ENCODE data around the gene MUC4. TPM values are rescaled to one million over a fixed set of nuclear protein-coding genes. Genes with fewer than 3 reads are reported as not detected.
A peak's percentile ranks its signal among the peaks of the same experiment; 100 is the strongest.
"Not testable (repeated sequence)": the region's sequence is repeated elsewhere in the genome, so short reads cannot be mapped to it uniquely, and the experiment has no call there.

MUC4 gene
- total RNA-seq, 4 donors from 2014 or later: not detected

DNA sequence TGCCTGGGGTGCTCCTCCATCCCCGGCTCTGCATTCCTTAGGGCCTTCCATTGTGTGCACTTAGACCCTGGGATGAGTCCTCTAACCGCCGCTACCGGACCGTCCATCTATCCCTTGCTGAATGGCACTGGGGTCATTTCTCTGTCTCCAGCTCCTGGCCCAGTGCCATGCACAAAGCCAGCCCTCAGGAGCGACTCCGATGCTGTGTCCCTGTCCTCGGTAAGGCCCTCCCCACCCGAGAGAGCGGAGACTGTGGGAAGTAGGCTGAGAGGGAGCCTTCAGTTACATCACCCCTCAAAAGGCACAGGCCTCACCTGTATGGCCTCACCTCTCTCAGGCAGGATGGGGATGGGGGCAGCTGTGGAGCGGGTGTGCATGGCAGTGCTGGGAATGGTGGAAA lies 33.8 kb downstream of the MUC4 start:
- H3K27me3 ChIP-seq: no peaks in the 10 kb centered on the region
- no peaks in the 10 kb centered on the region for H3K9me3 ChIP-seq
- WGBS, 2 donors: 73 to 75% methylated on average over 11 of the region's 11 CpGs
- DNase-seq (ENCODE audit: low spot score in 2 of 2): no peak
- no peaks in the 10 kb centered on the region for H3K36me3 ChIP-seq
- H3K27ac ChIP-seq: no peak overlapping the region
- TF ChIP-seq CTCF (IDR thresholded peaks at IDR 0.05): no peak
- TF ChIP-seq EP300 (IDR thresholded peaks at IDR 0.05): no peak
- TF ChIP-seq POLR2A (IDR thresholded peaks at IDR 0.05): no peak
- no peaks in the 10 kb centered on the region for H3K4me1 ChIP-seq
- H3K4me3 ChIP-seq: no peak overlapping the region

DNA sequence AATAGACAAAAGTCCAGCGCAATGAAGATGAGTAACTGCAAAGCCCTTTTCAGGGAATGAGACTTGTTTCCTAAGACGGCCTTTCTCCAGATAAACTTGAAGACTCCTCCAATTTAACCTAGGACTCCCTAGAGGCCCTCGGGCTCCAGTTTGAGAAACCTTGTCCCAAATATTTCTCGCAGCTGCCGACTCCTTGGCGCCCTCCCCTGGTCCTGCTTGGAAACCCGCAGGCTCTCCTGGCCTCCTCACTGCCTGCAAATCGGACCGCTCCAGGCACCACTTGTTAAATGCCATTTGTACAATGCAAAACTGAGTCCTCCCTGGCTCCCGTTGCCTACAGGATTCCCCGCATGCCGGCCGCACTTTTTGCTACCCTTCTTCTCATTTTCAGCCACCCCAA lies 36.8 kb downstream of the MUC4 start:
- H3K4me3 ChIP-seq: no peak overlapping the region
- WGBS, 2 donors: 35 to 53% methylated on average over 13 of the region's 13 CpGs
- no peak overlapping the region for H3K27ac ChIP-seq
- H3K9me3 ChIP-seq: no peaks in the 10 kb centered on the region
- no peaks in the 10 kb centered on the region for H3K27me3 ChIP-seq
- TF ChIP-seq EP300 (IDR thresholded peaks at IDR 0.05) (no peak), POLR2A (IDR thresholded peaks at IDR 0.05) (no peak), CTCF (IDR thresholded peaks at IDR 0.05) (peak in 3 of 5 experiments; percentile 19 to 28 (median 22))
- H3K36me3 ChIP-seq: no peaks in the 10 kb centered on the region
- peak; percentile 30 to 50 for DNase-seq (ENCODE audit: low spot score in 2 of 2)
- H3K4me1 ChIP-seq: no peaks in the 10 kb centered on the region

DNA sequence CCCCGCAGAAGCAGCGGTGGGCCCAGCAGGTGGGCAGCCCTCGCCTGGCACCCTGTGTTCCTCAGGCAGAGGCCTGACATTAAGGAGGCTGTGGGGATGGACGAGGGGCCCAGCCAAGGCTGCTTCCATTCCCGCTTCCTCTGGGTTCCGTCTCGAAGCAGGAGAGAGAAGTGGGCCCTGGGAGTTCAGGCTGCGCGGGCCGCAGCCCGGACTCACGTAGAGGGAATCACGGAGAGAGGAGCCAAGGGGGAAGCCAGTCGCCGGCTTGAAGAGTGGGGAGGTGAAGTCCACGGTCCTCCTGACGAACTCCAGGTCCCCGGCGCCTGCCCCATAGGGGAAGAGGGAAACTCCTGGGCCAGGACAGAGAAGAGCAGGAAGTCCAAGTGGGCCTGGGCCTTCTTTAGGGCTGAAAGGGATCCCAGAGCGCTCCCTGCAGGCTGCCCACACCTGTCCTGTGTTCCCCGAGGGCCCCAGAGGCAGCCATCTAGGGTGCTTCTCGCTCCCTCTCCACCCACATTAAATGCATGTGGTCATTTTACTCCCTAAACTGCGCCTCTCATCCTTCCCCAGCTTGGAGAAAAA lies 37.7 kb downstream of the MUC4 start:
- no peaks in the 10 kb centered on the region for H3K9me3 ChIP-seq
- 83 to 89% methylated on average over 20 to 23 of the region's 23 CpGs for WGBS, 2 donors
- no peak for DNase-seq (ENCODE audit: low spot score in 2 of 2)

DNA sequence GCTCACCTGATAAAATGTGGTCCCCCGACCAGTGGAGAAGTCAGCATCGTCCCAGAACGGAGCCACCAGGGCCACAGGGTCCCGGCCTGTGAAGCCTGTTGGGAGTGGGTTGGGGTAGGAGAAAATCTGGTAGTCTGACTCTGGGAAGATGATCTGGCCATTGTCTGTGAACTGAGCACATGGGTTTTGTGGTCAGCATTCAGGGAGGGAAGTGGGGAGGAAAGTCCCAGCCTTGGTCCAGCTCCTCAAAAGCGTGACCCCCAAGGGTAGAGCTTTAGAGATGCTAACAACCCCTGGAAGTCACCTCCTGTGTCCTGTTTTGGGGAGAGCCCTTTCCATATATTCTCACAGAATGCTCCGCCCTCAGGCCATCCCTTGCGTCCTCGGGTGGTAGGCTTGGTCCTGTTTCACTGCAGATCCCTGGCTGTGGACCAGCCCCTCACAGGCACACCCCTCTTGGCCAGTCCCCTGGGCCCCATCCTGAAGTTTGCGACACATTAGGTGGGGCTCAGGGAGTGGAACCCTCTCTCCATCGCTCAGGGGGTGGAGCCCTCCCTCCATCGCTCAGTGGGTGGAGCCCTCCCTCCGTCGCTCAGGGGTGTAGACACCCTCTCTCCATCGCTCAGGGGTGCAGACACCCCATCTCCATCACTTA lies 40.0 kb downstream of the MUC4 start:
- no peak for TF ChIP-seq CTCF (IDR thresholded peaks at IDR 0.05)

More for the DNA sequence above, 37.7 kb downstream of the MUC4 start:
- Histone ChIP-seq H3K27me3 (no peaks in the 10 kb centered on the region), H3K36me3 (no peaks in the 10 kb centered on the region), H3K4me1 (no peaks in the 10 kb centered on the region), H3K4me3 (no peak overlapping the region), H3K27ac (no peak overlapping the region)
- TF ChIP-seq CTCF (IDR thresholded peaks at IDR 0.05) (no peak), POLR2A (IDR thresholded peaks at IDR 0.05) (no peak)

DNA sequence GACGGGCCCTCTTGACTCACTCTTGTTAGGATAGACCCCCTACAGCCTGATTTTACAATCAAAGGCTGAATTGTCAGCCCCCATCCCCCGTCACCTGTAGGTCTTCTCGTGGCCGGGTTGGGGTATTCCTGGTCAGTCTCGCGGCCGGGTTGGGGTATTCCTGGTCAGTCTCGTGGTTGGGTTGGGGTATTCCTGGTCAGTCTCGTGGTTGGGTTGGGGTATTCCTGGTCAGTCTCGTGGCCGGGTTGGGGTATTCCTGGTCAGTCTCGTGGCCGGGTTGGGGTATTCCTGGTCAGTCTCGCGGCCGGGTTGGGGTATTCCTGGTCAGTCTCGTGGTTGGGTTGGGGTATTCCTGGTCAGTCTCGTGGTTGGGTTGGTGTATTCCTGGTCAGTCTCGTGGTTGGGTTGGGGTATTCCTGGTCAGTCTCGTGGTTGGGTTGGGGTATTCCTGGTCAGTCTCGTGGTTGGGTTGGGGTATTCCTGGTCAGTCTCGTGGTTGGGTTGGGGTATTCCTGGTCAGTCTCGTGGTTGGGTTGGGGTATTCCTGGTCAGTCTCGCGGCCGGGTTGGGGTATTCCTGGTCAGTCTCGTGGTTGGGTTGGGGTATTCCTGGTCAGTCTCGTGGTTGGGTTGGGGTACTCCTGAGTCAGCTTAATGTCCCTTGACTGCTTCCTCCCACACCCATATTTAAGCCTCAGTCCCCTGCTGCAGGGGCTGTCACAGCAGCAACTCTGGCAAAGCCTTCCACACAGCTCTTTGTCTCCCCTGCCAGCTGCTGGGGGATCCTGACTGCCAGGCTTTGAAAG lies 40.7 kb downstream of the MUC4 start:
- not testable (repeated sequence) for H3K36me3 ChIP-seq; H3K4me1 ChIP-seq; H3K9me3 ChIP-seq; DNase-seq (ENCODE audit: low spot score in 2 of 2); H3K27me3 ChIP-seq; H3K27ac ChIP-seq; H3K4me3 ChIP-seq
- WGBS, 2 donors: 92 to 94% methylated on average over 20 to 26 of the region's 28 CpGs

More for the DNA sequence above, 40.0 kb downstream of the MUC4 start:
- Histone ChIP-seq H3K9me3 (no peaks in the 10 kb centered on the region), H3K27ac (no peak overlapping the region), H3K36me3 (no peaks in the 10 kb centered on the region), H3K4me1 (no peaks in the 10 kb centered on the region), H3K27me3 (no peaks in the 10 kb centered on the region), H3K4me3 (no peak overlapping the region)
- 80 to 83% methylated on average over 13 to 14 of the region's 14 CpGs for WGBS, 2 donors
- DNase-seq (ENCODE audit: low spot score in 2 of 2): no peak
